Measurements from ENCODE around the gene ARID3C. TPM values are rescaled to one million over a fixed set of nuclear protein-coding genes. Genes with fewer than 3 reads are reported as not detected.

Gene ARID3C
- total RNA-seq, 1 donor, result 0.09 TPM

GRCh38 chr9:34572092-34572491 is 56.8 kb downstream of the ARID3C start:
- no peak for TF ChIP-seq CTCF (IDR thresholded peaks at IDR 0.05; ENCODE audit: insufficient read depth, low read length)
- no peak overlapping the region for H3K4me3 ChIP-seq (ENCODE audit: low read depth, low read length)
- no peak for DNase-seq (ENCODE audit: low read depth)

GRCh38 chr9:34571481-34571810 is 57.4 kb downstream of the ARID3C start:
- no peak for TF ChIP-seq CTCF (IDR thresholded peaks at IDR 0.05; ENCODE audit: insufficient read depth, low read length)
- no peak overlapping the region for H3K4me3 ChIP-seq (ENCODE audit: low read depth, low read length)
- DNase-seq (ENCODE audit: low read depth), result no peak

Small RNA genes within 50 kb of the gene (small RNA-seq; reads per million reads assigned to genes)
- not detected for gene CCL27

Other genes with a start within 250 kb of the ARID3C start
- gene FAM219A, start 170.5 kb downstream of the ARID3C start, total RNA-seq (ENCODE audit: low replicate concordance), result 6.1 and 7.0 TPM in 2 replicates
- gene DNAI1, start 170.3 kb downstream of the ARID3C start, total RNA-seq (ENCODE audit: low replicate concordance), result 1.1 TPM in 1 of 2 replicates, not detected in the other
- not detected in 2 replicates for gene ENHO, start 106.1 kb downstream of the ARID3C start, total RNA-seq (ENCODE audit: low replicate concordance)
- 1.3 TPM in 1 of 2 replicates, not detected in the other for gene CNTFR, start 39.3 kb downstream of the ARID3C start, total RNA-seq (ENCODE audit: low replicate concordance)
- 9.2 and 9.6 TPM in 2 replicates for gene RPP25L, start 17.0 kb downstream of the ARID3C start, total RNA-seq (ENCODE audit: low replicate concordance)
- gene DCTN3, start 8.6 kb downstream of the ARID3C start, total RNA-seq (ENCODE audit: low replicate concordance), result 36.9 and 88.1 TPM in 2 replicates
- gene SIGMAR1, start 8.7 kb upstream of the ARID3C start, total RNA-seq (ENCODE audit: low replicate concordance), result 71.3 and 97.8 TPM in 2 replicates
- gene GALT, start 17.6 kb upstream of the ARID3C start, total RNA-seq (ENCODE audit: low replicate concordance), result 22.8 and 26.8 TPM in 2 replicates
- 23.8 and 26.7 TPM in 2 replicates for gene IL11RA, start 23.1 kb upstream of the ARID3C start, total RNA-seq (ENCODE audit: low replicate concordance)
- gene CCL27, start 33.6 kb upstream of the ARID3C start, total RNA-seq (ENCODE audit: low replicate concordance), result not detected in 2 replicates
- not detected in 2 replicates for gene CCL19, start 62.2 kb upstream of the ARID3C start, total RNA-seq (ENCODE audit: low replicate concordance)
- not detected in 2 replicates for gene CCL21, start 81.1 kb upstream of the ARID3C start, total RNA-seq (ENCODE audit: low replicate concordance)